Smooth muscle cell of the brain vasculature (primary cell): ENCODE data around the gene CCDC88C.

Experiments used
- DNase-seq: peaks from one replicate; pipeline ENCODE4 v3.0.0-alpha.2; 2012; ENCODE audit warnings: low read depth, low spot score

CCDC88C gene

GRCh38 chr14:91380610-91381371 is 36.8 kb downstream of the CCDC88C start:
- no peak for DNase-seq

GRCh38 chr14:91380123-91380522 is 37.5 kb downstream of the CCDC88C start:
- DNase-seq: no peak

GRCh38 chr14:91379579-91379932 is 38.1 kb downstream of the CCDC88C start:
- DNase-seq: no peak

- DNase-seq: no peak
Observed at GRCh38 chr14:91378930-91379578, 38.6 kb downstream of the CCDC88C start.

GRCh38 chr14:91377700-91378652 is 39.6 kb downstream of the CCDC88C start:
- DNase-seq: no peak

- DNase-seq: no peak
Observed at GRCh38 chr14:91376547-91377477, 40.8 kb downstream of the CCDC88C start.

- DNase-seq: no peak
Observed at GRCh38 chr14:91375720-91376452, 41.7 kb downstream of the CCDC88C start.

GRCh38 chr14:91374879-91375702 is 42.5 kb downstream of the CCDC88C start:
- DNase-seq: no peak

- DNase-seq: no peak
Observed at GRCh38 chr14:91374287-91374878, 43.2 kb downstream of the CCDC88C start.

- DNase-seq: no peak
Observed at GRCh38 chr14:91373591-91374254, 43.9 kb downstream of the CCDC88C start.

GRCh38 chr14:91372671-91373495 is 44.7 kb downstream of the CCDC88C start:
- no peak for DNase-seq

- no peak for DNase-seq
Observed at GRCh38 chr14:91371990-91372375, 45.6 kb downstream of the CCDC88C start.

GRCh38 chr14:91371011-91371989 is 46.3 kb downstream of the CCDC88C start:
- no peak for DNase-seq

GRCh38 chr14:91369628-91370445 is 47.8 kb downstream of the CCDC88C start:
- no peak for DNase-seq

- DNase-seq: no peak
Observed at GRCh38 chr14:91368776-91369416, 48.7 kb downstream of the CCDC88C start.
